Endothelial cell of umbilical vein (primary cell): ENCODE measurements around the gene ELAVL1. TPM values are rescaled to one million over a fixed set of nuclear protein-coding genes. Genes with fewer than 3 reads are reported as not detected.

ENCODE experiments used
- BruUV-seq: library from RNA; stranded (reverse); fragments of 400-500 nt; replicated peaks from 2 replicates; lab custom pipeline; 2021; lab: Mats Ljungman, UMichigan
- CTCF ChIA-PET: fragments of 300-600, 350-600 bp; sonication (Branson Sonifier 250); formaldehyde crosslinking; loops from one replicate; lab custom pipeline; 2021; ENCODE audit warnings: antibody characterized with exemption, inconsistent platforms; lab: Charles Lee
- POLR2A ChIA-PET: fragments of 300-600, 350-600 bp; sonication (Branson Sonifier 250); formaldehyde crosslinking; loops from one replicate; lab custom pipeline; 2021; ENCODE audit warnings: antibody characterized with exemption, inconsistent platforms; lab: Charles Lee
- DNase-seq: peaks from one replicate; pipeline ENCODE4 v3.0.0-alpha.2; 2011; ENCODE audit warnings: low read depth, low spot score
- FAIRE-seq: peaks from 2 replicates; lab custom pipeline; 2011; peaks lifted over from hg19 to GRCh38; lab: Jason Lieb, UNC
- H2AFZ ChIP-seq: 2 replicates; pipeline ENCODE4 v1.6.0; 2012; ENCODE audit warnings: low read depth, low read length, control low read depth, inconsistent platforms
- H3K27ac ChIP-seq: 2 replicates; pipeline ENCODE4 v1.5.1; 2011; ENCODE audit warnings: low read depth, mild to moderate bottlenecking, control low read depth, low read length, moderate library complexity; ENCODE audit not compliant: insufficient read depth
- H3K27me3 ChIP-seq, 2 experiments: 2 replicates each; pipeline versions ENCODE4 v1.6.0 to v1.6.1; 2011; ENCODE audit warnings: low read length in 2 of 2, mixed read lengths in 1 of 2; ENCODE audit not compliant: control insufficient read depth in 2 of 2, insufficient read depth in 2 of 2
- H3K36me3 ChIP-seq, 2 experiments: 2 replicates in 1 of 2; 3 replicates in 1 of 2; pipeline ENCODE4 v1.5.1; 2011; ENCODE audit warnings: low read length in 2 of 2, mild to moderate bottlenecking in 1 of 2, moderate library complexity in 1 of 2; ENCODE audit not compliant: control insufficient read depth in 2 of 2, insufficient read depth in 2 of 2; ENCODE audit errors: extremely low read depth in 1 of 2
- H3K4me1 ChIP-seq: 3 replicates; pipeline ENCODE4 v1.5.1; 2011; ENCODE audit warnings: mild to moderate bottlenecking, low read length; ENCODE audit not compliant: control insufficient read depth, insufficient read depth; ENCODE audit errors: extremely low read depth
- H3K4me2 ChIP-seq: 2 replicates; pipeline ENCODE4 v1.6.1; 2011; ENCODE audit warnings: low read length, control low read depth, mixed read lengths; ENCODE audit not compliant: insufficient read depth
- H3K4me3 ChIP-seq, 3 experiments: fragments of 200-600 bp in 1 of 3; sonication (generic), shearing (Covaris generic) in 1 of 3; replicated peaks in 1 of 3; 2 replicates each; pipeline ENCODE4 v1.5.1; 2011 to 2016; ENCODE audit warnings: control low read depth in 3 of 3, low read length in 3 of 3, mild to moderate bottlenecking in 2 of 3, inconsistent platforms in 1 of 3, low read depth in 1 of 3, moderate library complexity in 1 of 3; ENCODE audit not compliant: insufficient read depth in 1 of 3
- H3K79me2 ChIP-seq: 2 replicates; pipeline ENCODE4 v1.6.0; 2012; ENCODE audit warnings: low read length, inconsistent platforms; ENCODE audit not compliant: control insufficient read depth, insufficient read depth
- H3K9ac ChIP-seq: replicated peaks from 2 replicates; pipeline ENCODE3; 2011; ENCODE audit warnings: low read length, control low read depth; ENCODE audit not compliant: insufficient read depth; ENCODE audit errors: extremely low read depth
- H3K9me1 ChIP-seq: replicated peaks from 3 replicates; pipeline ENCODE4 v1.6.0; 2011; ENCODE audit warnings: mild to moderate bottlenecking, low read length; ENCODE audit not compliant: control insufficient read depth, insufficient read depth; ENCODE audit errors: extremely low read depth
- H3K9me3 ChIP-seq: replicated peaks from 2 replicates; pipeline ENCODE4 v1.5.1; 2012; ENCODE audit warnings: low read length, inconsistent platforms; ENCODE audit not compliant: control insufficient read depth, insufficient read depth
- H4K20me1 ChIP-seq: replicated peaks from 2 replicates; pipeline ENCODE3; 2011; ENCODE audit warnings: mild to moderate bottlenecking, low read length; ENCODE audit not compliant: control insufficient read depth, insufficient read depth; ENCODE audit errors: extremely low read depth
- CTCF ChIP-seq, 2 donors: IDR thresholded peaks; 1 replicate in 1 of 2; 2 replicates in 1 of 2; pipeline ENCODE4 v1.5.1; 2011; ENCODE audit warnings: low read length in 2 of 2, mild to moderate bottlenecking in 2 of 2, moderate library complexity in 2 of 2, control low read depth in 1 of 2, inconsistent platforms in 1 of 2, low read depth in 1 of 2; ENCODE audit not compliant: insufficient read depth in 1 of 2; ENCODE audit errors: extremely low read depth in 1 of 2
- EZH2 ChIP-seq: IDR thresholded peaks from 2 replicates; pipeline ENCODE4 v1.6.1; 2012; ENCODE audit warnings: borderline replicate concordance, low read depth, mild to moderate bottlenecking, moderate library complexity, low read length, inconsistent platforms; ENCODE audit not compliant: severe bottlenecking
- FOS ChIP-seq: IDR thresholded peaks from 2 replicates; pipeline ENCODE4 v1.6.1; 2011; ENCODE audit warnings: mild to moderate bottlenecking, low read length, moderate library complexity, borderline replicate concordance; ENCODE audit not compliant: insufficient read depth
- GATA2 ChIP-seq: IDR thresholded peaks from 2 replicates; pipeline ENCODE4 v1.7.0; 2011; ENCODE audit warnings: low read depth, mild to moderate bottlenecking, moderate library complexity, mixed read lengths, low read length; ENCODE audit not compliant: insufficient read length, insufficient read depth
- JUN ChIP-seq: IDR thresholded peaks from 2 replicates; pipeline ENCODE4 v1.6.1; 2011; ENCODE audit warnings: borderline replicate concordance, low read depth; ENCODE audit not compliant: insufficient read length, insufficient read depth
- MAX ChIP-seq: IDR thresholded peaks from 2 replicates; pipeline ENCODE4 v1.6.1; 2011; ENCODE audit not compliant: insufficient read depth, insufficient read length
- MYC ChIP-seq: IDR thresholded peaks from one replicate; pipeline ENCODE4 v1.6.1; 2011; ENCODE audit warnings: mild to moderate bottlenecking, low read depth, low read length
- POLR2A ChIP-seq: IDR thresholded peaks from 2 replicates; pipeline ENCODE4 v1.6.1; 2012; ENCODE audit warnings: low read depth, mild to moderate bottlenecking, control low read depth, low read length
- dilution Hi-C: fragments of 300-500 bp; cut with MboI; formaldehyde crosslinking; loops from one replicate; pipeline ENCODE4 v1.15.0; 2019; ENCODE audit warnings: low sequenced_read_pairs; ENCODE audit not compliant: extremely low pct_ligation_motif_present
- intact Hi-C: fragments of 100-400 bp; cut with micrococcal nuclease; formaldehyde crosslinking; loops from one replicate; pipeline ENCODE4 v1.10.0; 2022
- polyA plus RNA-seq, 4 experiments: library from polyadenylated mRNA; depleted of rRNA in 3 of 4; stranded (reverse) in 3 of 4; unstranded in 1 of 4; fragments of >200 nt; gene quantifications; 2 replicates each; pipeline versions ENCODE4 v1.2.1 to v1.2.3, GENCODE V29; 2011 to 2012; ENCODE audit warnings: missing spikeins in 1 of 4
- total RNA-seq: library from RNA; stranded (reverse); gene quantifications from 2 replicates; pipeline ENCODE4 v1.2.3, GENCODE V29; 2021

Gene ELAVL1
- total and polyA plus RNA-seq, 2 donors (not counting 3 experiments of a cell fraction or from before 2014, with no cell fraction given): 46.8 to 134 TPM

GRCh38 chr19:8046569-8047165 is 41.2 kb upstream of the ELAVL1 start:
- H3K4me1 ChIP-seq: peaks cover 5% of the 10 kb centered on the region
- intact Hi-C loops: no loop called here
- POLR2A ChIA-PET: no interaction called here

More at GRCh38 chr19:8046569-8047165, 41.2 kb upstream of the ELAVL1 start:
- Histone ChIP-seq H2AFZ (no peak overlapping the region), H3K9ac (no peak overlapping the region), H3K79me2 (no peaks in the 10 kb centered on the region), H3K27ac (no peak overlapping the region), H4K20me1 (no peaks in the 10 kb centered on the region), H3K4me2 (no peak overlapping the region), H3K9me1 (no peaks in the 10 kb centered on the region), H3K9me3 (no peaks in the 10 kb centered on the region), H3K36me3 (no peaks in the 10 kb centered on the region), H3K27me3 (no peaks in the 10 kb centered on the region), H3K4me3 (no peak overlapping the region)
- FAIRE-seq: no peak
- dilution Hi-C loops: no loop called here
- CTCF ChIA-PET: no interaction called here
- no peak for DNase-seq
- no TSS peak for BruUV-seq
- TF ChIP-seq MAX (no peak), GATA2 (no peak), FOS (no peak), CTCF (IDR thresholded peaks at IDR 0.05; ENCODE audit: extremely low read depth in 1 of 2, insufficient read depth in 1 of 2, low read depth in 1 of 2, low read length in 2 of 2) (no peak), EZH2 (no peak), POLR2A (no peak), MYC (no peak), JUN (no peak)
